H1 (cell line): Measurements from ENCODE around the gene ASB7. TPM values are rescaled to one million over a fixed set of nuclear protein-coding genes. Genes with fewer than 3 reads are reported as not detected.

ENCODE experiments used
- CTCF ChIA-PET: fragments of 300-600 bp; sonication (Branson Sonifier 250); formaldehyde crosslinking; loops from one replicate; lab custom pipeline; 2021; ENCODE audit not compliant: partially characterized antibody; lab: Charles Lee
- POLR2A ChIA-PET: fragments of 300-600 bp; sonication (Branson Sonifier 250); formaldehyde crosslinking; loops from one replicate; lab custom pipeline; 2021; ENCODE audit warnings: inconsistent platforms; ENCODE audit not compliant: partially characterized antibody; lab: Charles Lee
- DNase-seq, 2 experiments: peaks; one replicate each; pipeline versions ENCODE4 v3.0.0 to v3.0.0-alpha.2; 2010 to 2022; ENCODE audit warnings: low spot score in 2 of 2, low read depth in 1 of 2, mixed read lengths in 1 of 2
- FAIRE-seq: peaks from 2 replicates; lab custom pipeline; 2011; peaks lifted over from hg19 to GRCh38; lab: Jason Lieb, UNC
- H2AFZ ChIP-seq: 2 replicates; pipeline ENCODE4 v1.8.1; 2012; ENCODE audit warnings: low read length, inconsistent platforms
- H2AK5ac ChIP-seq: 2 replicates; pipeline ENCODE4 v1.6.1; 2013; ENCODE audit warnings: low read depth, low read length
- H2BK120ac ChIP-seq: replicated peaks from 2 replicates; pipeline ENCODE3; 2013; ENCODE audit warnings: low read depth, low read length, inconsistent platforms
- H2BK12ac ChIP-seq: 2 replicates; pipeline ENCODE4 v1.6.1; 2013; ENCODE audit warnings: low read depth, low read length
- H2BK15ac ChIP-seq: 2 replicates; pipeline ENCODE4 v1.6.1; 2013; ENCODE audit warnings: low read length
- H2BK20ac ChIP-seq: 2 replicates; pipeline ENCODE4 v1.6.1; 2013; ENCODE audit warnings: low read length
- H2BK5ac ChIP-seq: 2 replicates; pipeline ENCODE4 v1.6.1; 2013; ENCODE audit warnings: low read depth, low read length
- H3K14ac ChIP-seq: 2 replicates; pipeline ENCODE4 v1.6.1; 2013; ENCODE audit warnings: inconsistent platforms; ENCODE audit not compliant: insufficient read length
- H3K18ac ChIP-seq: 2 replicates; pipeline ENCODE4 v1.6.1; 2013; ENCODE audit warnings: low read length; ENCODE audit errors: extremely low read depth
- H3K23ac ChIP-seq: 2 replicates; pipeline ENCODE4 v1.6.1; 2013; ENCODE audit warnings: inconsistent platforms; ENCODE audit not compliant: insufficient read length
- H3K23me2 ChIP-seq: 2 replicates; pipeline ENCODE4 v1.6.1; 2013; ENCODE audit warnings: low read depth, low read length
- H3K27ac ChIP-seq: 2 replicates; pipeline ENCODE4 v1.6.1; 2011; ENCODE audit warnings: low read depth, low read length, inconsistent platforms
- H3K27me3 ChIP-seq, 4 experiments: replicated peaks in 1 of 4; 1 replicate in 1 of 4; 2 replicates in 3 of 4; pipeline versions ENCODE4 v1.6.1 to v1.8.1; 2011 to 2013; ENCODE audit warnings: low read length in 3 of 4, mild to moderate bottlenecking in 3 of 4, inconsistent platforms in 2 of 4, mixed read lengths in 2 of 4, moderate library complexity in 1 of 4; ENCODE audit not compliant: control insufficient read depth in 3 of 4, insufficient read depth in 3 of 4; ENCODE audit errors: extremely low read depth in 1 of 4
- H3K36me3 ChIP-seq, 4 experiments: 2 replicates each; pipeline versions ENCODE4 v1.6.1 to v1.8.1; 2011 to 2013; ENCODE audit warnings: mild to moderate bottlenecking in 4 of 4, low read length in 3 of 4, moderate library complexity in 2 of 4, control low read depth in 1 of 4, inconsistent platforms in 1 of 4; ENCODE audit not compliant: insufficient read depth in 4 of 4, control insufficient read depth in 2 of 4
- H3K4ac ChIP-seq: replicated peaks from 2 replicates; pipeline ENCODE3; 2013; ENCODE audit warnings: low read length, low read depth, mixed read lengths, inconsistent platforms; ENCODE audit not compliant: insufficient read length
- H3K4me1 ChIP-seq, 4 experiments: replicated peaks in 1 of 4; 1 replicate in 1 of 4; 2 replicates in 3 of 4; pipeline versions ENCODE4 v1.6.1 to v1.8.1; 2011 to 2013; ENCODE audit warnings: low read length in 3 of 4, inconsistent platforms in 2 of 4, mixed read lengths in 1 of 4; ENCODE audit not compliant: insufficient read depth in 4 of 4, control insufficient read depth in 3 of 4
- H3K4me2 ChIP-seq, 2 experiments: 2 replicates each; pipeline versions ENCODE4 v1.6.1 to v1.8.1; 2011 to 2013; ENCODE audit warnings: low read depth in 2 of 2, low read length in 2 of 2, control low read depth in 1 of 2, inconsistent platforms in 1 of 2, mild to moderate bottlenecking in 1 of 2; ENCODE audit not compliant: insufficient read depth in 1 of 2
- H3K4me3 ChIP-seq, 4 experiments: fragments of 200-600, 300-600 bp in 1 of 4; sonication (generic), shearing (Covaris generic), sonication (Bioruptor Twin) in 1 of 4; 2 replicates each; pipeline versions ENCODE4 v1.5.1 to v1.8.1; 2011 to 2016; ENCODE audit warnings: low read length in 4 of 4, low read depth in 3 of 4, control low read depth in 2 of 4, inconsistent platforms in 2 of 4, mild to moderate bottlenecking in 2 of 4, mixed read lengths in 1 of 4, moderate library complexity in 1 of 4; ENCODE audit not compliant: insufficient read depth in 2 of 4; ENCODE audit errors: extremely low read depth in 1 of 4
- H3K56ac ChIP-seq: replicated peaks from 2 replicates; pipeline ENCODE3; 2013; ENCODE audit warnings: low read depth, mild to moderate bottlenecking, mixed read lengths, low read length, inconsistent platforms; ENCODE audit not compliant: insufficient read length
- H3K79me1 ChIP-seq: 2 replicates; pipeline ENCODE4 v1.6.1; 2013; ENCODE audit warnings: low read depth, low read length, control low read depth
- H3K79me2 ChIP-seq, 2 experiments: 2 replicates each; pipeline versions ENCODE4 v1.6.1 to v1.8.1; 2012 to 2013; ENCODE audit warnings: low read length in 2 of 2, mild to moderate bottlenecking in 2 of 2, inconsistent platforms in 1 of 2; ENCODE audit not compliant: insufficient read depth in 2 of 2, control insufficient read depth in 1 of 2
- H3K9ac ChIP-seq, 4 experiments: replicated peaks in 1 of 4; 1 replicate in 1 of 4; 2 replicates in 3 of 4; pipeline versions ENCODE4 v1.6.1 to v1.8.1; 2011 to 2013; ENCODE audit warnings: low read depth in 3 of 4, low read length in 3 of 4, control low read depth in 2 of 4, mild to moderate bottlenecking in 2 of 4, moderate library complexity in 2 of 4, inconsistent platforms in 1 of 4; ENCODE audit errors: extremely low read depth in 1 of 4
- H3K9me3 ChIP-seq, 2 experiments: 2 replicates each; pipeline versions ENCODE4 v1.6.1 to v1.8.1; 2012 to 2013; ENCODE audit warnings: mild to moderate bottlenecking in 2 of 2, moderate library complexity in 2 of 2, control low read depth in 1 of 2, inconsistent platforms in 1 of 2, low read depth in 1 of 2, low read length in 1 of 2, mixed read lengths in 1 of 2; ENCODE audit not compliant: insufficient read depth in 2 of 2
- H4K20me1 ChIP-seq, 2 experiments: replicated peaks in 1 of 2; 2 replicates each; pipeline versions ENCODE3 to v1.8.1; 2011 to 2013; ENCODE audit warnings: inconsistent platforms in 2 of 2, low read length in 2 of 2, mild to moderate bottlenecking in 1 of 2; ENCODE audit not compliant: insufficient read depth in 2 of 2, control insufficient read depth in 1 of 2
- H4K5ac ChIP-seq: 2 replicates; pipeline ENCODE4 v1.6.1; 2013; ENCODE audit warnings: low read length, low read depth, mixed read lengths, inconsistent platforms; ENCODE audit not compliant: insufficient read length
- H4K8ac ChIP-seq: 2 replicates; pipeline ENCODE4 v1.8.0; 2013; ENCODE audit warnings: mild to moderate bottlenecking, moderate library complexity, low read length, inconsistent platforms; ENCODE audit not compliant: insufficient read depth; ENCODE audit errors: extremely low read depth
- H4K91ac ChIP-seq: replicated peaks from 2 replicates; pipeline ENCODE3; 2013; ENCODE audit warnings: low read length, mixed read lengths, inconsistent platforms; ENCODE audit not compliant: insufficient read length
- BACH1 ChIP-seq: IDR thresholded peaks from 2 replicates; pipeline ENCODE4 v1.6.1; 2012; ENCODE audit warnings: low read length, improper control_type of control experiment
- WGBS, 2 experiments: shearing (Covaris generic) in 1 of 2; methylation state at CpG; one replicate each; pipeline versions ENCODE4 v1.1.6 to v1.1.7; 2013 to 2015; ENCODE audit warnings: low lambda C conversion rate in 2 of 2, mixed read lengths in 2 of 2, inconsistent platforms in 1 of 2, low coverage in 1 of 2, missing lambda C conversion rate in 1 of 2; ENCODE audit not compliant: insufficient replicate concordance in 2 of 2, insufficient coverage in 1 of 2, insufficient read length in 1 of 2; ENCODE audit errors: extremely low coverage in 1 of 2, missing lambda C conversion rate in 1 of 2; 5-methylcytosine and 5-hydroxymethylcytosine counted together
- polyA plus RNA-seq, 7 experiments: library from polyadenylated mRNA; depleted of rRNA in 3 of 7; stranded (reverse) in 5 of 7; unstranded in 2 of 7; fragments of >200 nt in 5 of 7; fragments of 200-250 nt in 2 of 7; gene quantifications; 1 replicate in 5 of 7; 2 replicates in 1 of 7; 4 replicates in 1 of 7; pipeline versions ENCODE4 v1.2.1 to v1.2.3, GENCODE V29; 2011 to 2013; ENCODE audit warnings: missing spikeins in 2 of 7, mixed read lengths in 2 of 7
- total RNA-seq: library from RNA; stranded (reverse); fragmentation: NEBNext Ultra II Directional; extraction: Animal tissue kit (Norgen Biotek cat#: 25700); gene quantifications from 2 replicates; pipeline ENCODE4 v1.2.1, GENCODE V29; 2021

ASB7 gene
- total and polyA plus RNA-seq, 2 of the 8 experiments (the other 6 are each of a cell fraction or from before 2014, with no cell fraction given): 5.2 to 12.8 TPM

DNA sequence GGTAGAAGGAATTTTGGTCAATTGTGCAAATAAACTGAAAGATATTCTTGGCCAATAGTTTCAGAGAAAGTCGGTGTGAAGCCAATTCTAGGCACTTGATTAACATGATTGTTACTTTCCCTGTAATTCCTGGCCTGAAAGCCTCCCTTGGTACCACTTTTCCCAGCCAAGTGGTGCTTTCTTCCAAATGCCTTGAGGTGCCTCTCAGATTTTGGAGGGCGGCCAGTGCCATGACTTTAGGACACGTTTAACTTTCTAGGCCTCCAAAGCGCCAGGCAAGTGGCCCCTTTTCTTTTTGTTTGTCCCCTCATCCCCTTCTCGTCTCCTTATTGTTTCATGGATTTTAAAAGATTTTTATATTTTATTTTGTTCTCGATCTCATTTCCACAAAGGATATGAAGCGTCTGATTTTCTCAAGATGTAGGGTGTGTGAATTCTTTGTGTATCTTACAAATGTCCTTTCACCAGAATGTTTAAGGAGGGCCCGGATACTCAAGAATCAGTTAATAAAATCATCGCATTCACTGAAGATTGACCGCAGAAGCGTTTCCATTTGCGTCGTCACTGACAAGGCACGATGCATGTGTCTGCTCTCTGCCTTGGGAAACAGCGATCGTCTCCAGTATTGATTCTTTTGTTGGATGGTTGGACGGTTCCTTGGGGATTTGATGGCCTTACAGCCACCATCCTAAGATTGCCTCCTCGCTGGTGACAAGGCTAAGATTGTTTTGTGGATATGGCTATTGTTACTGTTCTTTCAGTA, 87.8 kb downstream of the ASB7 start:
- DNase-seq (no peak), FAIRE-seq (no peak)
- Histone ChIP-seq H3K4me3 (no peak overlapping the region), H4K5ac (no peak overlapping the region), H2BK20ac (no peak overlapping the region), H2BK12ac (no peak overlapping the region), H3K36me3 (no peaks in the 10 kb centered on the region), H3K56ac (no peak overlapping the region), H3K79me2 (no peaks in the 10 kb centered on the region), H2AFZ (no peak overlapping the region), H3K14ac (no peak overlapping the region), H2BK5ac (no peak overlapping the region), H2AK5ac (no peak overlapping the region), H3K27me3 (0 out of 7 replicates have a peak, but pooled peaks cover 0 to 2% (median 0%) of the 10 kb centered on the region in 4 experiments), H3K9ac (no peak overlapping the region; a peak in 1 of 7 replicates), H3K23ac (no peak overlapping the region), H3K18ac (no peak overlapping the region), H3K4ac (no peak overlapping the region), H3K9me3 (no peaks in the 10 kb centered on the region), H3K27ac (no peak overlapping the region), H2BK15ac (no peak overlapping the region), H2BK120ac (no peak overlapping the region), H4K8ac (no peak overlapping the region), H3K23me2 (no peaks in the 10 kb centered on the region), H4K20me1 (no peaks in the 10 kb centered on the region), H3K4me2 (no peak overlapping the region), H3K4me1 (peaks cover 6 to 10% (median 8%) of the 10 kb centered on the region in 4 experiments), H4K91ac (no peak overlapping the region), H3K79me1 (no peaks in the 10 kb centered on the region)
- WGBS, 2 experiments: 89% methylated on average over 18 of the region's 18 CpGs; no CpG with 5 or more reads in 1 of the 2 experiments
- ChIA-PET CTCF (interaction anchor here (0.5 to 1.6 kb wide), 4 partner anchors 18 to 183 kb away, joined by 3 to 6 read pairs (median 4); no protein-coding TSS in a partner anchor), POLR2A (interaction anchor here (0.8 kb wide), 1 partner anchor 188 kb away, joined by 3 read pairs; no protein-coding TSS in a partner anchor)
- TF ChIP-seq BACH1: no peak
